Mesenchymal stem cell (in vitro differentiated cells and primary cell): ENCODE results near the gene SORBS1.

Source experiments
- DNase-seq: peaks from one replicate; pipeline ENCODE4 v3.0.0-alpha.2; 2013
- H2AFZ ChIP-seq: one replicate; pipeline ENCODE4 v1.6.1; 2013; ENCODE audit warnings: low read depth, mild to moderate bottlenecking, control low read depth, inconsistent platforms, low read length, moderate library complexity
- H2AK5ac ChIP-seq: 2 replicates; pipeline ENCODE4 v1.6.1; 2013; ENCODE audit warnings: low read length, moderate library complexity, mild to moderate bottlenecking, inconsistent platforms; ENCODE audit not compliant: severe bottlenecking
- H2BK120ac ChIP-seq: one replicate; pipeline ENCODE4 v1.6.1; 2013; ENCODE audit warnings: low read depth, mild to moderate bottlenecking, inconsistent platforms, low read length, moderate library complexity
- H2BK12ac ChIP-seq, 2 experiments: one replicate each; pipeline ENCODE4 v1.6.1; 2013; ENCODE audit warnings: inconsistent platforms in 2 of 2, low read length in 2 of 2, mild to moderate bottlenecking in 2 of 2, moderate library complexity in 2 of 2, control low read depth in 1 of 2
- H2BK15ac ChIP-seq: one replicate; pipeline ENCODE4 v1.6.1; 2013; ENCODE audit warnings: mild to moderate bottlenecking, low read depth, inconsistent platforms; ENCODE audit not compliant: poor library complexity, severe bottlenecking
- H2BK5ac ChIP-seq: 2 replicates; pipeline ENCODE4 v1.6.1; 2013; ENCODE audit warnings: low read depth, mild to moderate bottlenecking, low read length, control low read depth, inconsistent platforms; ENCODE audit not compliant: poor library complexity, severe bottlenecking
- H3K14ac ChIP-seq, 2 experiments: one replicate each; pipeline ENCODE4 v1.6.1; 2013; ENCODE audit warnings: inconsistent platforms in 2 of 2, low read length in 2 of 2, control low read depth in 1 of 2, mild to moderate bottlenecking in 1 of 2, moderate library complexity in 1 of 2
- H3K18ac ChIP-seq, 2 experiments: one replicate each; pipeline ENCODE4 v1.6.1; 2013; ENCODE audit warnings: inconsistent platforms in 2 of 2, low read length in 2 of 2, control low read depth in 1 of 2, low read depth in 1 of 2, mild to moderate bottlenecking in 1 of 2
- H3K23ac ChIP-seq, 2 experiments: one replicate each; pipeline ENCODE4 v1.6.1; 2013; ENCODE audit warnings: inconsistent platforms in 2 of 2, low read length in 2 of 2, mild to moderate bottlenecking in 2 of 2, moderate library complexity in 2 of 2, control low read depth in 1 of 2
- H3K27ac ChIP-seq: 2 replicates; pipeline ENCODE4 v1.5.1; 2013; ENCODE audit warnings: mild to moderate bottlenecking, moderate library complexity, low read length, control low read depth, inconsistent platforms; ENCODE audit not compliant: poor library complexity, severe bottlenecking
- H3K27me3 ChIP-seq, 2 experiments: 2 replicates each; pipeline versions ENCODE4 v1.6.1 to v1.7.0; 2013; ENCODE audit warnings: low read length in 2 of 2, mild to moderate bottlenecking in 2 of 2, moderate library complexity in 2 of 2, control low read depth in 1 of 2, inconsistent platforms in 1 of 2; ENCODE audit not compliant: control insufficient read depth in 1 of 2, insufficient read depth in 1 of 2
- H3K36me3 ChIP-seq, 2 experiments: 2 replicates each; pipeline versions ENCODE4 v1.6.1 to v1.7.0; 2013; ENCODE audit warnings: low read length in 2 of 2, control low read depth in 1 of 2, inconsistent platforms in 1 of 2, low read depth in 1 of 2, mild to moderate bottlenecking in 1 of 2; ENCODE audit not compliant: insufficient read depth in 2 of 2, control insufficient read depth in 1 of 2
- H3K4ac ChIP-seq, 2 experiments: one replicate each; pipeline ENCODE4 v1.6.1; 2013; ENCODE audit warnings: inconsistent platforms in 2 of 2, low read length in 2 of 2, mild to moderate bottlenecking in 2 of 2, moderate library complexity in 2 of 2, control low read depth in 1 of 2, low read depth in 1 of 2
- H3K4me1 ChIP-seq: 2 replicates; pipeline ENCODE4 v1.6.1; 2013; ENCODE audit warnings: low read depth, low read length, control low read depth; ENCODE audit not compliant: control insufficient read depth, insufficient read depth
- H3K4me2 ChIP-seq: 2 replicates; pipeline ENCODE4 v1.6.1; 2013; ENCODE audit warnings: low read length, mild to moderate bottlenecking, inconsistent platforms; ENCODE audit not compliant: poor library complexity, severe bottlenecking
- H3K4me3 ChIP-seq, 2 experiments: 2 replicates each; pipeline versions ENCODE4 v1.5.1 to v1.7.0; 2013; ENCODE audit warnings: low read length in 2 of 2, mild to moderate bottlenecking in 2 of 2, control low read depth in 1 of 2, low read depth in 1 of 2; ENCODE audit not compliant: insufficient read depth in 1 of 2
- H3K79me1 ChIP-seq: replicated peaks from 2 replicates; pipeline ENCODE4 v1.6.1; 2013; ENCODE audit warnings: mild to moderate bottlenecking, control low read depth, low read length, inconsistent platforms; ENCODE audit not compliant: poor library complexity, severe bottlenecking
- H3K9ac ChIP-seq: 2 replicates; pipeline ENCODE4 v1.7.0; 2013; ENCODE audit warnings: mild to moderate bottlenecking, low read length, moderate library complexity
- H3K9me3 ChIP-seq: 2 replicates; pipeline ENCODE4 v1.7.0; 2013; ENCODE audit warnings: mild to moderate bottlenecking, low read length; ENCODE audit not compliant: control insufficient read depth
- H4K8ac ChIP-seq: one replicate; pipeline ENCODE4 v1.6.1; 2013; ENCODE audit warnings: inconsistent platforms, mild to moderate bottlenecking, low read length, moderate library complexity
- H4K91ac ChIP-seq: one replicate; pipeline ENCODE4 v1.6.1; 2013; ENCODE audit warnings: mild to moderate bottlenecking, low read length, inconsistent platforms
- WGBS: methylation state at CpG from one replicate; pipeline ENCODE4 v1.1.7; 2013; ENCODE audit warnings: mixed read lengths; 5-methylcytosine and 5-hydroxymethylcytosine counted together

Gene SORBS1

DNA sequence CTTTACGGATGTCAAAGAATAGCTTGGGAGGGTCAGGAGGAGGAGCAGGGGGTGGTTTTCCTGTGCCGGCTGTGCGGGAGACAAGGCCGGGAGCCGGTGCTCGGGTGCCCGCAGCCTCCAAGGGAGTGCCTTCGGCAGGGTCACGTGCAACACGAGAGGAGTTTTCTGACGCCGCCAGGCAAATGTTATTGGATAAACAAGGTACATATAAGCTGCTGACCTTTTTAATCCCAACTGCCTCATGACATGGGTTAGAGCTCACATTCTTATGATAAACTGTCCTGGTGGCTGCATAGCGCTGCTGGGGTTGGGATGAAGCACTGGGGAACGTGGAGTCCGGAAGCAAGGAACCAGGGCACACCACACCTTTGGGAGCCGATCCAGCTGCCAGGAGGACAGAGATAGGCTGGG, 145.5 kb downstream of the SORBS1 start:
- no peak for DNase-seq
- H3K9ac ChIP-seq, result peak overlapping the region; percentile 22
- 86% methylated on average over 16 of the region's 16 CpGs for WGBS
- H4K8ac ChIP-seq, result no peak overlapping the region
- no peak overlapping the region for H3K27ac ChIP-seq
- no peak overlapping the region for H3K23ac ChIP-seq
- H3K4me3 ChIP-seq, result peak overlapping the region in 1 of 2 experiments; percentile 38
- H2BK12ac ChIP-seq, result no peak overlapping the region
- no peak overlapping the region for H2BK15ac ChIP-seq
- no peak overlapping the region for H2BK120ac ChIP-seq
- no peaks in the 10 kb centered on the region for H3K79me1 ChIP-seq
- no peak overlapping the region for H3K4ac ChIP-seq
- H3K9me3 ChIP-seq, result no peaks in the 10 kb centered on the region
- H3K4me1 ChIP-seq, result no peaks in the 10 kb centered on the region
- peak overlapping the region in 1 of 2 experiments; percentile 59 for H3K14ac ChIP-seq
- H2BK5ac ChIP-seq, result no peak overlapping the region
- peaks cover 5 to 44% of the 10 kb centered on the region in 2 experiments for H3K27me3 ChIP-seq
- no peak overlapping the region for H3K4me2 ChIP-seq
- H4K91ac ChIP-seq, result no peak overlapping the region
- no peak overlapping the region for H2AK5ac ChIP-seq
- no peak overlapping the region for H2AFZ ChIP-seq
- peaks cover 0 to 9% of the 10 kb centered on the region in 2 experiments for H3K36me3 ChIP-seq
- no peak overlapping the region for H3K18ac ChIP-seq

GRCh38 chr10:95414844-95415485, 146.2 kb downstream of the SORBS1 start:
- no peak overlapping the region for H3K4ac ChIP-seq
- H4K8ac ChIP-seq, result no peak overlapping the region
- no peak overlapping the region for H3K18ac ChIP-seq
- no peak overlapping the region for H3K4me2 ChIP-seq
- no peak for DNase-seq
- peaks cover 5 to 39% of the 10 kb centered on the region in 2 experiments for H3K27me3 ChIP-seq
- H2AFZ ChIP-seq, result no peak overlapping the region
- no peaks in the 10 kb centered on the region for H3K4me1 ChIP-seq
- H3K27ac ChIP-seq, result no peak overlapping the region
- WGBS, result 85% methylated on average over 10 of the region's 10 CpGs
- no peak overlapping the region for H2BK5ac ChIP-seq
- no peak overlapping the region for H2BK120ac ChIP-seq
- H3K79me1 ChIP-seq, result no peaks in the 10 kb centered on the region
- no peak overlapping the region for H4K91ac ChIP-seq
- H3K9me3 ChIP-seq, result no peaks in the 10 kb centered on the region
- peaks cover 0 to 9% of the 10 kb centered on the region in 2 experiments for H3K36me3 ChIP-seq
- H3K4me3 ChIP-seq, result peak overlapping the region in 1 of 2 experiments; percentile 38
- no peak overlapping the region for H2AK5ac ChIP-seq
- H2BK15ac ChIP-seq, result no peak overlapping the region
- no peak overlapping the region for H3K23ac ChIP-seq
- no peak overlapping the region for H2BK12ac ChIP-seq
- no peak overlapping the region for H3K14ac ChIP-seq
- H3K9ac ChIP-seq, result peak overlapping the region; percentile 22

DNA sequence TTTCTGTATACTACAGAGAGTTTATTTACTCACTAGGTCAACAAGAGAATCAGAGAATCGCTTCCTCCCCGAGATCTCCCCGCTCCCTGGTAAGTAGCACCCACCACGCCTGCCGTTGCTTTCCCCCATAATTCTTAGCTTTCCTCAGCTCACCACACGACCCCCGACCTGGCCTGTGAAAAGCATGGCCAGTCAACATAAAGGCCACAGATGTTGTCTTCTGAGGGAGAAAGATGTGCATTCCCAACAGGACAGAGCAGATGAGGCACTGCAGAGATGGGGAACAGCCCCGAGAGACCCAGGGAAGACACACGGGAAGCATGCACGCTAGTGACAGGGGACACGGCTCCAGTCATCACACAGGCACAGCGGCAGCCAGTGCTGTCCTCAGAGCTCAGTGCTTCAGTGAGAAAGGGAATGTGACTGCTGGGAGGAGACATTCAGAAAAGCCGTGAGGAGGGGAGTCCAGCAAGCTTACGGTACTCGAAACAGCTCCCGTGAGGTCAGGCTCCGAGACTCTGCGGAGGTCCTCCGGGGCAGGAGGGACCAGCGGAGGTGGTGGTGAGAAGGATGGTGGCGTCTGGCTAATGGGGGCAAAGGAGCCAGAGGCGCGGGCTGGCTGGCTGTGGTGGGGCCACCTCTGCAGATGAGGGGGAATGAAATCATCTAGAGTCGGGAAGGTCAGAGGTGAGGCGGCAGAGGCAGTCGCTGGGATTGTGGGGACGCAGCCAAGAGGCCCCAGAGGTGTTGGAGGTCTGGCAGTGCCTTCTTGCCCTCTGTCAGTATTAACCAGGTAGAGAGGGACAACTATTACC, 146.9 kb downstream of the SORBS1 start:
- H3K23ac ChIP-seq, result no peak overlapping the region
- H3K4me2 ChIP-seq, result no peak overlapping the region
- H3K27ac ChIP-seq, result no peak overlapping the region
- peaks cover 5 to 35% of the 10 kb centered on the region in 2 experiments for H3K27me3 ChIP-seq
- H2BK5ac ChIP-seq, result no peak overlapping the region
- H3K9me3 ChIP-seq, result no peaks in the 10 kb centered on the region
- H2AK5ac ChIP-seq, result no peak overlapping the region
- no peak overlapping the region for H4K91ac ChIP-seq
- H2AFZ ChIP-seq, result no peak overlapping the region
- no peak overlapping the region for H4K8ac ChIP-seq
- no peak overlapping the region for H3K4me3 ChIP-seq
- no peaks in the 10 kb centered on the region for H3K79me1 ChIP-seq
- H3K18ac ChIP-seq, result no peak overlapping the region
- H3K4ac ChIP-seq, result no peak overlapping the region
- DNase-seq, result no peak
- H3K14ac ChIP-seq, result peak overlapping the region in 1 of 2 experiments; percentile 44
- peak overlapping the region in 1 of 2 experiments; percentile 42 for H2BK12ac ChIP-seq
- H3K9ac ChIP-seq, result no peak overlapping the region
- no peak overlapping the region for H2BK120ac ChIP-seq
- 80% methylated on average over 26 of the region's 27 CpGs for WGBS
- H3K36me3 ChIP-seq, result peaks cover 0 to 9% of the 10 kb centered on the region in 2 experiments
- no peak overlapping the region for H2BK15ac ChIP-seq
- H3K4me1 ChIP-seq, result no peaks in the 10 kb centered on the region

DNA sequence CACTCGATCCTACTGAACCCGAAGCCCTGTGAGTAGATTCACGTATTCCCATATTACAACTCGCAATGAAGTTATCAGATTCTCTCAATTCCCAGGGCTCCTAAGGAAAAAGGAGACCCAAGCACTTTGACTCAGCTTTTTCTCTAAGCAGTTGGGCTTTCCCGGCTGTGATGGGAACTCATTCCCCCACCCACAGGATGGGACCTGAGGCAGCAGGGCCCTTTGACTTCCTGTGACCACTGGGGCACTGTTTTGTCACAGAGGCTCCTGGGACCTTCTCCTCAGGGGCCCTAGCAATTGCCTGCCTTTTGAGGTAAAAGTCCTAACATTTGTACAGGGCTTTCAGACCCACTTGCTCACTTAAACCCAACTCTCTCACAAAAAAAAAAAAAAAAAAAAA, 147.6 kb downstream of the SORBS1 start:
- H2AK5ac ChIP-seq, result no peak overlapping the region
- no peak overlapping the region for H2BK12ac ChIP-seq
- H3K79me1 ChIP-seq, result no peaks in the 10 kb centered on the region
- no peak overlapping the region for H4K91ac ChIP-seq
- H3K36me3 ChIP-seq, result peaks cover 0 to 9% of the 10 kb centered on the region in 2 experiments
- H3K9me3 ChIP-seq, result no peaks in the 10 kb centered on the region
- no peak overlapping the region for H2BK5ac ChIP-seq
- whole genome bisulfite sequencing, result 82% methylated on average over 5 of the region's 5 CpGs
- H3K4me3 ChIP-seq, result no peak overlapping the region
- H2AFZ ChIP-seq, result no peak overlapping the region
- no peak overlapping the region for H3K4me2 ChIP-seq
- H4K8ac ChIP-seq, result no peak overlapping the region
- H2BK120ac ChIP-seq, result no peak overlapping the region
- H2BK15ac ChIP-seq, result no peak overlapping the region
- no peak overlapping the region for H3K4ac ChIP-seq
- H3K4me1 ChIP-seq, result no peaks in the 10 kb centered on the region
- no peak for DNase-seq
- peaks cover 5 to 34% of the 10 kb centered on the region in 2 experiments for H3K27me3 ChIP-seq
- H3K18ac ChIP-seq, result no peak overlapping the region
- H3K9ac ChIP-seq, result no peak overlapping the region
- no peak overlapping the region for H3K23ac ChIP-seq
- no peak overlapping the region for H3K14ac ChIP-seq
- H3K27ac ChIP-seq, result no peak overlapping the region
